ENCODE measurements around the gene CD99. TPM values are rescaled to one million over a fixed set of nuclear protein-coding genes. Genes with fewer than 3 reads are reported as not detected.

Gene CD99
- total and polyA plus RNA-seq, 4 donors, result 49.9 to 165 (median 102) TPM

GRCh38 chrX:2708021-2708420 lies 16.9 kb downstream of the CD99 start:
- Histone ChIP-seq H3K9me3 (ENCODE audit: control insufficient read depth in 4 of 4, low read length in 3 of 4) (no peaks in the 10 kb centered on the region), H3K4me3 (ENCODE audit: low read depth in 1 of 3, low read length in 3 of 3) (no peak overlapping the region), H3K4me1 (ENCODE audit: control insufficient read depth in 4 of 4, insufficient read depth in 4 of 4, low read length in 3 of 4) (peaks cover 1 to 12% (median 7%) of the 10 kb centered on the region in 4 donors), H3K27me3 (ENCODE audit: control insufficient read depth in 4 of 4, insufficient read depth in 4 of 4, low read length in 3 of 4) (no peaks in the 10 kb centered on the region), H3K9ac (ENCODE audit: low read depth in 1 of 2, low read length in 2 of 2) (no peak overlapping the region), H3K27ac (ENCODE audit: low read depth in 1 of 2, low read length in 2 of 2) (peak overlapping the region; percentile 18 to 46), H3K36me3 (ENCODE audit: control insufficient read depth in 4 of 4, insufficient read depth in 3 of 4, low read depth in 1 of 4, low read length in 3 of 4) (peaks cover 0 to 4% (median under 1%) of the 10 kb centered on the region in 4 donors)
- no peak for DNase-seq (ENCODE audit: low spot score)
- TF ChIP-seq NR2F2 (IDR thresholded peaks at IDR 0.05) (no peak), EGR1 (IDR thresholded peaks at IDR 0.05; ENCODE audit: low read depth in 2 of 2) (no peak), REST (IDR thresholded peaks at IDR 0.05) (no peak), YY1 (IDR thresholded peaks at IDR 0.05) (no peak), JUND (IDR thresholded peaks at IDR 0.05) (no peak), CTCF (IDR thresholded peaks at IDR 0.05; ENCODE audit: low read depth, low read length, missing input control) (no peak), HNF4A (conservative IDR thresholded peaks at IDR 0.05) (no peak), GABPA (IDR thresholded peaks at IDR 0.05 in 1 of 2, conservative IDR thresholded peaks at IDR 0.05 in 1 of 2) (no peak), RAD21 (IDR thresholded peaks at IDR 0.05) (no peak), ZBTB33 (IDR thresholded peaks at IDR 0.05) (no peak), FOXA2 (IDR thresholded peaks at IDR 0.05) (no peak), FOXA1 (IDR thresholded peaks at IDR 0.05) (no peak), MAX (IDR thresholded peaks at IDR 0.05) (no peak), TAF1 (conservative IDR thresholded peaks at IDR 0.05) (no peak), HNF4G (IDR thresholded peaks at IDR 0.05) (no peak), RXRA (IDR thresholded peaks at IDR 0.05) (no peak), SP1 (IDR thresholded peaks at IDR 0.05) (no peak), ATF3 (IDR thresholded peaks at IDR 0.05) (no peak)
- 87% methylated on average over 6 of the region's 6 CpGs for WGBS

Measured in liver (tissue), 9 donors.